Measurements from ENCODE around the gene GAPVD1.

DNA sequence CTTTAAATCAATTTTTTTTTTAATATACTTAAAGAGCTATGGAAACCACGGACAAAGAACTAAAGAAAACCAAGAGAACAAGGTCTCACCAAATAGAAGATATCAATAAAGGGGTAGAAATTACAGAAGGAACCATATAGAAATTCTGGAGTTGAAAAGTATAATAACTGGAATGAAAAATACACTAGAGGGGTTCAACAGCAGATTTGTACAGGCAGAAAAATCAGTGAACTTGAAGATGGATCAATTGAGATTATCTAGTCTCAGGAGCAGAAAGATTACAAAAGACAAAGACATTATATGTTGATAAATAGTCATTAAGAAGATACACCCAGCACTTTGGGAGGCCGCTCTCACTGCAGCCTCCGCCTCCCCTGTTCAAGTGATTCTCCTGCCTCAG, 56.1 kb downstream of the GAPVD1 start:
- TF ChIP-seq, protein P1, sequence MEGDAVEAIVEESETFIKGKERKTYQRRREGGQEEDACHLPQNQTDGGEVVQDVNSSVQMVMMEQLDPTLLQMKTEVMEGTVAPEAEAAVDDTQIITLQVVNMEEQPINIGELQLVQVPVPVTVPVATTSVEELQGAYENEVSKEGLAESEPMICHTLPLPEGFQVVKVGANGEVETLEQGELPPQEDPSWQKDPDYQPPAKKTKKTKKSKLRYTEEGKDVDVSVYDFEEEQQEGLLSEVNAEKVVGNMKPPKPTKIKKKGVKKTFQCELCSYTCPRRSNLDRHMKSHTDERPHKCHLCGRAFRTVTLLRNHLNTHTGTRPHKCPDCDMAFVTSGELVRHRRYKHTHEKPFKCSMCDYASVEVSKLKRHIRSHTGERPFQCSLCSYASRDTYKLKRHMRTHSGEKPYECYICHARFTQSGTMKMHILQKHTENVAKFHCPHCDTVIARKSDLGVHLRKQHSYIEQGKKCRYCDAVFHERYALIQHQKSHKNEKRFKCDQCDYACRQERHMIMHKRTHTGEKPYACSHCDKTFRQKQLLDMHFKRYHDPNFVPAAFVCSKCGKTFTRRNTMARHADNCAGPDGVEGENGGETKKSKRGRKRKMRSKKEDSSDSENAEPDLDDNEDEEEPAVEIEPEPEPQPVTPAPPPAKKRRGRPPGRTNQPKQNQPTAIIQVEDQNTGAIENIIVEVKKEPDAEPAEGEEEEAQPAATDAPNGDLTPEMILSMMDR (IDR thresholded peaks at IDR 0.05), result no peak
- TF ChIP-seq POLR2A (IDR thresholded peaks at IDR 0.05) (no peak), POLR2AphosphoS5 (IDR thresholded peaks at IDR 0.05; ENCODE audit: insufficient read depth in 1 of 2, low read depth in 1 of 2) (no peak)
